Measurements from ENCODE around the gene FCRLA.
A peak's percentile ranks its signal among the peaks of the same experiment; 100 is the strongest.

The FCRLA gene

GRCh38 chr1:161733526-161733925 lies 26.5 kb downstream of the FCRLA start:
- FAIRE-seq: no peak

GRCh38 chr1:161735837-161736236 lies 28.8 kb downstream of the FCRLA start:
- FAIRE-seq: no peak

- FAIRE-seq: no peak
Measured at GRCh38 chr1:161736335-161736969, 29.4 kb downstream of the FCRLA start.

- no peak for FAIRE-seq
Measured at GRCh38 chr1:161737625-161738024, 30.6 kb downstream of the FCRLA start.

- peak; percentile 97 for FAIRE-seq
Measured at GRCh38 chr1:161738627-161739287, 31.7 kb downstream of the FCRLA start.

GRCh38 chr1:161739865-161740566 lies 33.0 kb downstream of the FCRLA start:
- FAIRE-seq: no peak

GRCh38 chr1:161740921-161741320 lies 33.9 kb downstream of the FCRLA start:
- FAIRE-seq: no peak

- FAIRE-seq: no peak
Measured at GRCh38 chr1:161743231-161743630, 36.2 kb downstream of the FCRLA start.

- no peak for FAIRE-seq
Measured at GRCh38 chr1:161747801-161748200, 40.8 kb downstream of the FCRLA start.

- FAIRE-seq: peak; percentile 84
Measured at GRCh38 chr1:161749509-161750407, 42.7 kb downstream of the FCRLA start, which contains the start of gene DUSP12. TSS of gene DUSP12 (plus strand) at chr1:161749786. CDS start at chr1:161749802, 16 bp downstream.

GRCh38 chr1:161763522-161764098 lies 56.6 kb downstream of the FCRLA start:
- peak; percentile 37 for FAIRE-seq
